Stimulated activated naive B cell treated with anti-CD40 and anti-IgM and Interleukin-4, amounts not matched to agents 10 μg/mL and 1 μg/mL and 100 μg/mL, for 72 hours (primary cell): ENCODE results near the gene LTBP2.
A peak's percentile ranks its signal among the peaks of the same experiment; 100 is the strongest.

Experiments
- ATAC-seq, 2 donors: fragments of 150-1000 bp; cut with Tn5 transposase; replicated peaks; 2 replicates each; pipeline ENCODE4 v1.10.0; 2021; ENCODE audit warnings: moderate library complexity in 1 of 2
- DNase-seq: peaks from one replicate; pipeline ENCODE4 v3.0.0; 2021
- H3K27ac Mint-ChIP-seq: one replicate; pipeline ENCODE4 v1.8.0; 2022; ENCODE audit warnings: mild to moderate bottlenecking, mixed read lengths
- H3K27me3 Mint-ChIP-seq, 2 donors: one replicate each; pipeline ENCODE4 v1.8.0; 2022; ENCODE audit warnings: mixed read lengths in 2 of 2
- H3K36me3 Mint-ChIP-seq, 2 donors: one replicate each; pipeline ENCODE4 v1.8.0; 2022; ENCODE audit warnings: mixed read lengths in 2 of 2, mild to moderate bottlenecking in 1 of 2
- H3K4me1 Mint-ChIP-seq, 2 donors: one replicate each; pipeline ENCODE4 v1.8.0; 2022; ENCODE audit warnings: mixed read lengths in 2 of 2, mild to moderate bottlenecking in 1 of 2
- H3K4me3 Mint-ChIP-seq, 2 donors: one replicate each; pipeline ENCODE4 v1.8.0; 2022; ENCODE audit warnings: mild to moderate bottlenecking in 2 of 2, mixed read lengths in 2 of 2, moderate library complexity in 1 of 2
- H3K9me3 Mint-ChIP-seq, 2 donors: one replicate each; pipeline ENCODE4 v1.8.0; 2022; ENCODE audit warnings: mixed read lengths in 2 of 2, mild to moderate bottlenecking in 1 of 2

Gene LTBP2

DNA sequence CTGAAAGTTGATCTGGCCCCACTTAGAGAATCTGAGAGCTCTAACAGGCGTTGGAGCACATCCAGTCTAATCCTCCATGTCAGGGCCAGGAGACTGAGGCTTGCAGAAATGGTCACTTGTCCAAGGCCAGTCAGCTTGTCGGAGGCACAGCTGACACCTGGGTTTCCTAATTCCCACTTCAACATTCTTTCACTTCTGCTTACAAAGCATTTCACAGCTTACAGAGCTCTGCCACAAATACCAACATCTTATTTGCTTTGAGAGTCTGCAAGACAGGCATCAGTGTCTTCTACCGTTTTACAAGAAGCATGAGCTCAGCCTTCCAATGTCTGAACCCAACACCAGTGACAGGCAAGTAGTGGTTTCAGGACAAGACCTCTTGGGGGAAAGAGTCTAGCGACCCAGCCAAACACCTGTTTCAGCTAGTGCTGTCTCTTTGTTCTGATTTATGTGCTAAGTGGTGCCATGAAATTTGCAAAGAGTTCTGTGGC is 86.6 kb downstream of the LTBP2 start:
- DNase-seq (no peak), ATAC-seq (peak; percentile 64)
- Mint-ChIP-seq H3K9me3 (no peaks in the 10 kb centered on the region), H3K27ac (no peak overlapping the region), H3K4me1 (peaks cover 11 to 13% of the 10 kb centered on the region in 2 donors), H3K4me3 (no peak overlapping the region), H3K27me3 (no peaks in the 10 kb centered on the region), H3K36me3 (no peaks in the 10 kb centered on the region)

DNA sequence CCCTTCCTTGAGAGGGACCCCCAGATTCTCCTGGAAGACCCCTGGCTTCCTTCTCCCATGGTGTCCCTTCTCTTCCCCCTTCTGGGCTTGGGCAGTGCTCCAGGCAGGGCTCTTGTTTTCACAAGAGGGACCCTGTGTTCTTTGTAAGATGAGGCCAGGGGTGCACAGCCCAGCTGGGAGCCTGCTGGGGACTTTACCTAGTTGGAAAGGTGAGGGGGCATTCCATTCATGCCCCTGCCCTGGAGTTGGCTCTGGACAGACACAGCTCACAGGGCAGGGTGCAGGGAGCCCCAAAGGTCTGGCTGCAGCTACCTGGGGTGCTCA is 87.3 kb downstream of the LTBP2 start:
- DNase-seq, result no peak
- Mint-ChIP-seq H3K9me3 (no peaks in the 10 kb centered on the region), H3K36me3 (no peaks in the 10 kb centered on the region), H3K27me3 (no peaks in the 10 kb centered on the region), H3K27ac (no peak overlapping the region), H3K4me1 (peaks cover 11 to 13% of the 10 kb centered on the region in 2 donors), H3K4me3 (no peak overlapping the region)
- peak in 1 of 2 donors; percentile 6 for ATAC-seq

DNA sequence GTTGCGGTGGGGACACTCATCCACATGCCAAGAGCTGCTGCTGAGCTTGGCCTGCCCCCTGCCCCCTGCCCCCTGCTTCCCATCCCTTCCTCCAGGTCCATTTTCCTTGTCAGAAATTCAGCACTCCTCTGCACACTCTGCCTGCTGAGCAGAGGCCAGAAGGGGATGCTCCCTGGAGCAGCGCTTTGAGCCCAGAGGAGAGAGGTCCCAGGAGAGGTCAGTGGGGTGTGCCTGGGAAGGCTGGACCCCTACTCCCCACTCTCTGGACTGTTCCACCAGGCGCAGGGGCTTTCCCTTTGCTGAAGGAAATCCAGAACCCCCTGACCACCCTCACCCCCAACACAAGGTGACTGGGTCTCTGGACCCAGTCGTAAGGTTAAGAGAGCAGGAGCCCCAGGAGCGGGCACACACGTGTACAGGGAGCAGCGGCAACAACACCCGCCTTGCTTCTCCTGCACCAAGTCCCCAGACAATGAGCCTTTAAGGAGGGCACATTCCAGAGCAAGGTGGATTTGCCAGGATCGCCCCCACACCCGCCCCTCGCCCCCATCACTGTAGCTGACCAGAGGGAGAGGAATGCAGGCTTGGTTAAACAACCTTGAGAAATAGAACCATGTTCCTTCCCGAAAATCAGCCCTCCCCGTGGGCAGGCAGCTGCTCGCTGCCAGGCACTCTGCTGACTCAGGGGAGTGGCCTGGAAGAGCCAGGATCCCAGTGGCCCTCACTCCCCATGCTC is 87.8 kb downstream of the LTBP2 start:
- H3K27me3 Mint-ChIP-seq, result no peaks in the 10 kb centered on the region
- H3K4me3 Mint-ChIP-seq, result no peak overlapping the region
- H3K9me3 Mint-ChIP-seq, result no peaks in the 10 kb centered on the region
- no peak overlapping the region for H3K27ac Mint-ChIP-seq
- H3K4me1 Mint-ChIP-seq, result peaks cover 11 to 13% of the 10 kb centered on the region in 2 donors
- no peak for DNase-seq
- ATAC-seq, result no peak
- H3K36me3 Mint-ChIP-seq, result no peaks in the 10 kb centered on the region

DNA sequence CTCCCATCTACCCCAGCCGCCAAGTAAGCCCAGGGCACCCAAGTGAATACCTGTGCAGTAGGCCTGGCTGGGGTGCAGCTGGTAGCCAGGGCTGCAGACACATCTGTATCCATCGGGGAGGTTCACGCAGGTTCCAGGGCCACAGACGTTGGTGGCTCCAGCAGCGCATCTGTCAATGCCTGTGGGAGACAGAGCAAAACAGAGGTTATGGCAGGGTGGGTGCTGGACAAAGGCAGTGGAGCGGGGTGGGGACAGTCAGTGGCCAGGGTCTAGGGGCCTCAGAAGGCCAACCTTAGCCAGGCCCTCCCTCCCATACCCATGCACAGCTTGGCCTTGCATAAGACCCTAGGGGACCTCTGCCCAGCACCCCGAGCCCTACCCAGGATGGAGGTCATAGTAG is 89.3 kb downstream of the LTBP2 start:
- Mint-ChIP-seq H3K27ac (no peak overlapping the region), H3K4me1 (peaks cover 11 to 13% of the 10 kb centered on the region in 2 donors), H3K4me3 (no peak overlapping the region), H3K36me3 (no peaks in the 10 kb centered on the region), H3K9me3 (no peaks in the 10 kb centered on the region), H3K27me3 (peaks cover 0 to 9% of the 10 kb centered on the region in 2 donors)
- no peak for ATAC-seq
- DNase-seq, result no peak

DNA sequence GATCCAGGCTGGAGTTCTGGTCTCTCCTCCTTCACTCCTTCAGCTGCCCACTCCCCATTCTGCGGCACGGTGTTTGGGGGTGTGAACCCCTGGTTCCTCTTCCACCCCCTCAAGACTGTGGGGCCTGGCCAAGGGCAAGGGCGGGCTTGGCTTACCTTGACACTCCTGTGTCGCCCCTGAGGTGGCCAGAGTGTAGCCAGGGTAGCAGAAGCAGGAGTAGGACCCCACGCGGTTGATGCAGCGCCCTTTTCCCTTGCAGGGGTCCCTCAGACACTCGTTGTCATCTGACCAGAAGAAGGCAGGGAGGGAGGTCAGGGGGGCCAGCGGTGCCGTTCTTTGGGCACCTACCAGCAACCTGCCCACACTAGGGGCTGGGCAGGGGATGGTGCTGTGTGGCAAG is 90.3 kb downstream of the LTBP2 start:
- peaks cover 0 to 9% of the 10 kb centered on the region in 2 donors for H3K27me3 Mint-ChIP-seq
- H3K4me1 Mint-ChIP-seq, result peaks cover 11 to 13% of the 10 kb centered on the region in 2 donors
- DNase-seq (no peak), ATAC-seq (no peak)
- no peak overlapping the region for H3K4me3 Mint-ChIP-seq
- no peaks in the 10 kb centered on the region for H3K9me3 Mint-ChIP-seq
- no peak overlapping the region for H3K27ac Mint-ChIP-seq
- H3K36me3 Mint-ChIP-seq, result no peaks in the 10 kb centered on the region

DNA sequence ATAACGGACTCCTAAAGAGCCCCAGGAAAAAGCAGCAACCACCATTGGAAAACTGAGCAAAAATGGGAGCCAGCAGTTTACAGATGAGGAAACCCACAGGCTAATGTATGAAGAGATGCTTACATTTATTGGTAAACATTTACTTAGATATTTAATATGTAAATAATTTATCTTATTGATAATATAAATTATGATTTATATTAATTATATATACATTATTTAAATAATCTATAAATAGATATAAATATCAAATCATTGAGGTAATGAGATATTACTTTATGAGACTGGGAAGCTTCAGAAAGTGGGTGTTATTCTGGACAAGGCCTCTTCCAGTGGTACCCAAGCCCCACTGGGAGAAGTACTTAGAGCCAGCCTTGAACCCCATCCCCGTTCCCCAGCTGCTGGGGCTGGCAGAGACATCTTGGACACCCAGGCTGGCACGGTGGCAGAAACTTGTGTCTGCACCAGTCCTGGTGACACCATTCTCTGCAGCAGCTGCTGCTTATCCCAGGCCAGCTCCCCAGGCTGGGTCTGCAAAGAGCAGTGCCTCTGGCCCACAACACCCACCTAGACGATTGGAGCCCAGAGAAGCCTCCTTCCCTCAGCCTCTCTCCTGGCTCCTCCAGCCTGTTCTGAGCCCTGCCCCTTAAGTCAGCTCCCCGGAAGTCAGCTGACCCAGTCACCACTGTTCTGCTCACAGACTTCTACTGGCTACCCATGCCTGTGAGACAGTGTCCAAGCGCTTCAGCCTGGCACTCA is 92.5 kb downstream of the LTBP2 start:
- DNase-seq (no peak), ATAC-seq (no peak)
- Mint-ChIP-seq H3K4me3 (no peak overlapping the region), H3K9me3 (no peaks in the 10 kb centered on the region), H3K27ac (no peak overlapping the region), H3K4me1 (peaks cover 3 to 4% of the 10 kb centered on the region in 2 donors), H3K36me3 (no peaks in the 10 kb centered on the region), H3K27me3 (peaks cover 0 to 9% of the 10 kb centered on the region in 2 donors)

DNA sequence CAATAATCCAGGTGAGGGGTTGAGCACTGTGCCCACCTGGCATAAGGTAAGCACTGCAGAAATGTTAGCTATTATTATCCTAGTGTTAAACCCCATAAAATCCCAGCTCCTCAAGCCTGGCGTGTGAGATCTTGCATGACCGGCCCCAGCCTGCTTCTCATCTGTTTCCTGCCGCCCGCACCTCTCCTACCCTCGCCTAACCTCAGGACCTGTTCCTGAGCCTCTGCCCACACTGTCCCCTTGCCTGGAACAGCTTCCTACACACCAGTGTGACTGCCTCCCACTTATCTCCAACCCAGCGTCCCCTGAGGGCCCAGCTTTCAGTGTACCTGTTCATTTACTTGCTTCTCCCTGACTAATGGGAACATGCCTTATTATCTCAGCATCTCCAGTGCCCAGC is 93.8 kb downstream of the LTBP2 start:
- H3K4me3 Mint-ChIP-seq, result no peak overlapping the region
- H3K36me3 Mint-ChIP-seq, result no peaks in the 10 kb centered on the region
- DNase-seq, result no peak
- H3K4me1 Mint-ChIP-seq, result peaks cover 8% of the 10 kb centered on the region in 2 donors
- peaks cover 0 to 9% of the 10 kb centered on the region in 2 donors for H3K27me3 Mint-ChIP-seq
- no peak for ATAC-seq
- no peak overlapping the region for H3K27ac Mint-ChIP-seq
- no peaks in the 10 kb centered on the region for H3K9me3 Mint-ChIP-seq

DNA sequence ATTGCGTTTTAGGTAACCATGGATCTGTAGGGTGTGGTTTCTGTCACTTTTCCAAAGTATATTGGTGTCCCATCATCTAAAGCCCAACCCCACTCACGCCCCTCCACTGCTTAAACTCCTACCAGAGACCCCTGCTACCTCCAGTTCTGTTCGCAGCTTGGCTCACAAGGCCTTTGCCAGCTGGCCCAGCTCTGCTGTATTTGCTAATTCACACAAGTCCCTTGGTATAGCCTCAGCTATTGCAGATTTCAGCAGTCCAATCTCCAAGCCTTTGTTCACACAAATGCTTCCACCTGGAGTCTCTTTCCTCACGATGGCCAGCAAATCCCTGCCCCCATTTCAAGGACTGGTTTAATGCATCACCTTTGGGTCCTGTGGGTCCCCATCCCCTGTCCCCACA is 94.3 kb downstream of the LTBP2 start:
- Mint-ChIP-seq H3K27me3 (peaks cover 0 to 9% of the 10 kb centered on the region in 2 donors), H3K9me3 (no peaks in the 10 kb centered on the region), H3K4me3 (no peak overlapping the region), H3K4me1 (peaks cover 8% of the 10 kb centered on the region in 2 donors), H3K36me3 (no peaks in the 10 kb centered on the region), H3K27ac (no peak overlapping the region)
- ATAC-seq, result no peak
- no peak for DNase-seq

DNA sequence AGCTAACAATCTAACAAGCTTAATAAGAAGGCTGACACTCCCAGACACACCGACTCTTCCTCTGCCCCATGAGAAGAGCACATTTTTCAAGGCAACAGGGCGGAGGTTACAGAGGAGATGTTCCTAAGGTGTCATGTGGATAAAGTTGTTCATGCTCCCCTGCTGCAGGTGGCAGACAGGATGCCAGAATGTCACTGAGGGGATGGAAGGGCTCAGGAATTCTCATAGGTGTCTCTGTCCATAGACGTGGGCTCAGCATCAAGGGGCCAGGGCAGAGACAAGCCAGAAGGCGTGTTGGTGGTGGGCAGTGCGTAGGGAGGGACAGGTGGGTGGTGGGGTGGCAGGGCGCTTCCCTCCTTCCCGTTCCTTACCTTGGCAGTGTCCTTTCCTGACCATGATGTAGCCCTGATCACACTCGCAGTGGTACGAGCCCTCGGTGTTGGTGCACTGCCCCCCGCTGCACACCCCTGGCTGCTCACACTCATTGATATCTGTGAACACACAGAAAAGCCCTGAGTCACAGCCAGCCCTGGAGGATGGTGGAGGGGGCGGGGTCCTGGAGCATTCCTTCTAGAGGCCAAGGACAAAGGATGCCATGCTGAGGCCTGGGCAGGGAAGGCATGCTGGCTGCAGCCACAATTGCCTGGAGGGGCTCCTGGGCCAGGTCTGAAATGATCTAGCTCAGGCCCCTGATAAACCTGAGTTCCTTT is 95.4 kb downstream of the LTBP2 start:
- Mint-ChIP-seq H3K27me3 (peaks cover 1 to 9% of the 10 kb centered on the region in 2 donors), H3K4me3 (no peak overlapping the region), H3K27ac (no peak overlapping the region), H3K4me1 (peaks cover 8% of the 10 kb centered on the region in 2 donors), H3K36me3 (no peaks in the 10 kb centered on the region), H3K9me3 (no peaks in the 10 kb centered on the region)
- ATAC-seq (no peak), DNase-seq (no peak)

DNA sequence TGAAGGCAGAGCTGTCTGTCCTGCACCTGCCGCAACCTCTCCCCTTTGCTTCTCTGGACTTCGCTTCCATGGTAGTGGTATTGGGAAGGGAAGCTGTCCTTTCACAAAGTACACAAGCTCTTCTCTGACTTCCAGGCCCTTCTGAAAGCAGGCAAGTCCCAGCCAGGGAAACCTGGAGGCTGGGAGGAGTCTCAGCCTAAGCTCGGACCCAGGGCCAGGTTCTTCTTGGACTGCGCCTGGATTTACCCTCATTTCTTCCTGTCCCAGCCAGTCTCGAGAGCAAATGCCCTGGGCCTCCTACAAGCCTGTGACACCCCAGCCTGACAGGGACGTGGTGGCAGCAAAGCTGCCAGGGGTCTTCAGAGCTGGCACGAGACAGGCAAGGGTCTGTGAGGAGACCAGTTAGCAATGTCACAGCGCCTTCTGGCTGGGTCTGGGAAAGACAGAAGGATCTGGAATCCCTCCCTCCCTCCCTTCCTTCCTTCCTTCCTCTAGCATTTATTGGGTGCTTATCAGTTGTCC is 96.1 kb downstream of the LTBP2 start:
- H3K9me3 Mint-ChIP-seq, result no peaks in the 10 kb centered on the region
- H3K36me3 Mint-ChIP-seq, result no peaks in the 10 kb centered on the region
- no peak overlapping the region for H3K27ac Mint-ChIP-seq
- DNase-seq (no peak), ATAC-seq (no peak)
- peaks cover 8 to 14% of the 10 kb centered on the region in 2 donors for H3K27me3 Mint-ChIP-seq
- H3K4me1 Mint-ChIP-seq, result peaks cover 8% of the 10 kb centered on the region in 2 donors
- H3K4me3 Mint-ChIP-seq, result no peak overlapping the region

DNA sequence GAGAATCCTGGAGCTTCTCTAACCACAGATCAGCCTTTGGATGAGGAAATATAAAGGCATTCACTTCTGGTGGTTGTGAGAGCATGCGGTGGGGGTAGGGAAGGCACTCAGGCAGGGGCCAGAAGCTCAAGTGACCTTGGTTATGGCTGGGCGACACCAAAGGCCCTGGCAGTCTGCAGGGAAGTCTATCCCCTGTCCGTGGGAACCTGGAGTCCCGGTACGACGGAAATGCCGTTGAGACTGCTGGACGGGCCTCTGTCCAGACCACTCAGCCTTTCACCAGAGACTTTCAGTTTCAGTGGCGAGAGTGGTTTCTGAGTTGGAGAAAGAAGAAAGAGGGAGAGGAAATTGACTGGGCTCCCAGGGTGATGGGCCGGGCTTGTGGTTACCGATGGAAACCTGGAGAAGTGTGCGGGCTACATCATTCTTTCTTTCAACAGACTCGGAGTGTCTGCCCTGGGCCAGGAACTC is 97.5 kb downstream of the LTBP2 start:
- Mint-ChIP-seq H3K4me1 (peaks cover 8% of the 10 kb centered on the region in 2 donors), H3K27me3 (peaks cover 12 to 24% of the 10 kb centered on the region in 2 donors)
- DNase-seq, result no peak

DNA sequence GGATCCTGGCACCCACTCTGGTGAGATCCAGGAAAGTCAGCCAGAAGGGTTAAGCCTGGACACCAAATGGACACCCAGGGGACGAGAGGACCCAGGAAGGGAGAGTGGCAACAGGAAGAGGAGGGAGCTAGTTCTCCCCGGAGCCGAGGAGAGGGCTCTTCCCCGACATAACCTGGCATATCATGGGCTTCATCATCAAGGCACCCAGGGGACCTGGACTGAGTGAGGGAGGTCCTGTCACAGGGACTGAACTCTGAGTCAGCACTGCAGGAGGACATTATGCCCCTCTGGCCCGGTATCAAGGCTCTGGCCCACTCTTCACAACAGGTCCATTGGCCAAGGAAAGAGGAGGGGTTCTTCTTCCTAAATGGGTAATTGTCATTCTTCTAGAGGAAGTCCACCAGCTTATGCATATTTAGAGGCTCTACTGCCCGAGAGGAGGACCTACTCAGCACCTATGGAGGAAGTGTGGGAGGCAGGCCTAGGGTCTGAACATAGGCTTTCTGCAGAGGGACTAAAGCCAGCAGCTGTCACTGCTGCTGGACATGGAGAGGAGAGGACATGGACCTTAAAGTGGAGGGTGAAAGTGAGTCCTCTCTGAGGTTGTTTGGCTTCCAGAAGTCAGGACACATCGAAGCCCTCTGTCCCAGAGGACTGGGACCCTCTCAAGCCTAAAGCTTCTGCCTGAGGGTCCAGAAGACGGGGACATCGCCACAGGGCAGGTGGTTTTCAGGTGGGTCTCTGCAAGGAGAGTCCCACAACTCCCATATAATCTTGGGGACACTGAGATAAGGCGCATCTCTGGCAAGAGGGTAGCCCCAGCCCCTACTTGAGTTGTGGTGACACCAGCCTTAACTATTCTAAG is 99.8 kb downstream of the LTBP2 start:
- Mint-ChIP-seq H3K9me3 (no peaks in the 10 kb centered on the region), H3K27me3 (peaks cover 18 to 21% of the 10 kb centered on the region in 2 donors), H3K4me3 (no peak overlapping the region), H3K27ac (no peak overlapping the region), H3K36me3 (no peaks in the 10 kb centered on the region), H3K4me1 (peaks cover 15 to 17% of the 10 kb centered on the region in 2 donors)
- no peak for DNase-seq
- ATAC-seq, result no peak

More for the DNA sequence above, 97.5 kb downstream of the LTBP2 start:
- no peaks in the 10 kb centered on the region for H3K36me3 Mint-ChIP-seq
- H3K9me3 Mint-ChIP-seq, result no peaks in the 10 kb centered on the region
- peak overlapping the region; percentile 37 to 62 for H3K4me3 Mint-ChIP-seq
- ATAC-seq, result peak in 1 of 2 donors; percentile 38
- no peak overlapping the region for H3K27ac Mint-ChIP-seq

DNA sequence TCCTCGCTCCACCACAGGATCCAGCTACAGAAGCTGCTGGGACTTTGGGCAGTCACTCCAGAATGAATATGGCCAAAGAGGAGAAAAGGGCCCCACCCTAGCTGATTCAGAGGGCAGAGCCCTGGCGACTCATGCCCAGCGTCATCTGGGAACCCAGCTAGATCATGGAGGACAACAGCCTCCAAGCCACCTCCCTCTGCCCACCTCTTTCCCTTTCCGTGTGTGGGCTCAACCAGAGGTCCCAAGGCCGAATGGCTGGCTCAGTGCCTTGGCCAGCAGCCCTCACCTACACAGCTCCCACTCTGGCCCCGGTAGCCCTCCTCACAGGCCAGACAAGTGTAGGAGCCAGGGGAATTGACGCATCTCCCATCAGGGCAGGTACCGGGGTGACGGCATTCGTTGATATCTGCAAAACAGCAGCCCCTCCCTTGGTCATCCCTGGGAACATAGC is 101.1 kb downstream of the LTBP2 start:
- ATAC-seq (no peak), DNase-seq (no peak)
- peaks cover 18 to 21% of the 10 kb centered on the region in 2 donors for H3K27me3 Mint-ChIP-seq
- peaks cover 25 to 29% of the 10 kb centered on the region in 2 donors for H3K4me1 Mint-ChIP-seq
- H3K4me3 Mint-ChIP-seq, result no peak overlapping the region
- no peaks in the 10 kb centered on the region for H3K36me3 Mint-ChIP-seq
- H3K9me3 Mint-ChIP-seq, result no peaks in the 10 kb centered on the region
- peak overlapping the region; percentile 47 for H3K27ac Mint-ChIP-seq
